ENCODE data around the gene LRP11.

Gene LRP11

GRCh38 chr6:149777624-149778023, 86.5 kb downstream of the LRP11 start:
- DNase-seq, result no peak

- no peak for DNase-seq
These were observed 92.2 kb downstream of the LRP11 start for GRCh38 chr6:149771925-149772324.

- DNase-seq, result no peak
These were observed 93.0 kb downstream of the LRP11 start for GRCh38 chr6:149771185-149771584.

- DNase-seq, result no peak
These were observed 94.5 kb downstream of the LRP11 start for GRCh38 chr6:149769676-149770075.

All from activated CD4-positive, alpha-beta T cell treated with anti-CD3 and anti-CD28 coated beads, Interleukin-2, Interleukin-6, amounts not matched to agents 100 ng/mL and 50 ng/mL, durations not matched to agents 16 hours and 8 hours (primary cell).